Breast epithelium (tissue), 3 donors: ENCODE results near the gene OR4D1.

ENCODE experiments used
- CTCF ChIP-seq, 3 donors: fragments of 450-650 bp; IDR thresholded peaks; one replicate each; pipeline ENCODE4 v1.5.1; 2016 to 2017; ENCODE audit warnings: antibody characterized with exemption in 3 of 3, mild to moderate bottlenecking in 3 of 3, moderate library complexity in 3 of 3
- POLR2A ChIP-seq: fragments of 450-650 bp; IDR thresholded peaks from one replicate; pipeline ENCODE4 v1.6.1; 2016; ENCODE audit warnings: antibody characterized with exemption, mild to moderate bottlenecking, moderate library complexity
- POLR2AphosphoS5 ChIP-seq, 3 donors: sonication (generic); formaldehyde crosslinking; IDR thresholded peaks; one replicate each; pipeline ENCODE4 v1.6.1; 2017; ENCODE audit warnings: antibody characterized with exemption in 3 of 3

GRCh38 chr17:58153671-58154070 lies 5.5 kb downstream of the OR4D1 start:
- no peak for TF ChIP-seq CTCF (IDR thresholded peaks at IDR 0.05)
- no peak for TF ChIP-seq POLR2A
- no peak for TF ChIP-seq POLR2AphosphoS5 (IDR thresholded peaks at IDR 0.05)
